BLaER1 treated with 17β-estradiol and CSF1 and Interleukin-3, amounts not matched to agents 10 nM and 100 nM (cell line): ENCODE results near the gene CCDC97.

ENCODE experiments used
- H3K27ac ChIP-seq, 11 experiments: shearing (Covaris generic); formaldehyde crosslinking; 2 replicates each; pipeline ENCODE4 v1.8.1; 2022
- H3K27me3 ChIP-seq, 11 experiments: shearing (Covaris generic); formaldehyde crosslinking; 2 replicates each; pipeline ENCODE4 v1.8.1; 2022
- H3K36me3 ChIP-seq, 11 experiments: shearing (Covaris generic); formaldehyde crosslinking; 2 replicates each; pipeline ENCODE4 v1.8.1; 2022
- H3K4me1 ChIP-seq, 10 experiments: shearing (Covaris generic); formaldehyde crosslinking; 2 replicates each; pipeline ENCODE4 v1.8.1; 2022
- H3K4me2 ChIP-seq, 11 experiments: shearing (Covaris generic); formaldehyde crosslinking; 2 replicates each; pipeline ENCODE4 v1.8.1; 2022
- H3K4me3 ChIP-seq, 10 experiments: shearing (Covaris generic); formaldehyde crosslinking; 2 replicates each; pipeline ENCODE4 v1.8.1; 2022
- H3K9ac ChIP-seq, 11 experiments: shearing (Covaris generic); formaldehyde crosslinking; 2 replicates each; pipeline ENCODE4 v1.8.1; 2022
- H3K9me3 ChIP-seq, 11 experiments: shearing (Covaris generic); formaldehyde crosslinking; replicated peaks in 1 of 11; 2 replicates each; pipeline ENCODE4 v1.8.1; 2022
- H4K20me1 ChIP-seq, 11 experiments: shearing (Covaris generic); formaldehyde crosslinking; 2 replicates each; pipeline ENCODE4 v1.8.1; 2022
- Cebpa-rat ChIP-seq, 11 experiments: shearing (Covaris generic); IDR thresholded peaks; 2 replicates each; pipeline ENCODE4 v1.8.1; 2022

CCDC97 gene

GRCh38 chr19:41324921-41325639, 15.1 kb downstream of the CCDC97 start:
- Histone ChIP-seq H3K9me3 (no peaks in the 10 kb centered on the region), H3K4me3 (no peak overlapping the region; a peak in 2 of 20 replicates), H3K9ac (peak overlapping the region; percentile 66 to 84 (median 77); a peak in 19 of 22 replicates), H3K27me3 (no peaks in the 10 kb centered on the region), H4K20me1 (peaks cover 3 to 93% (median 76%) of the 10 kb centered on the region in 11 experiments; a peak in 20 of 22 replicates), H3K36me3 (peaks cover 31 to 46% (median 40%) of the 10 kb centered on the region in 11 experiments), H3K4me2 (peak overlapping the region; percentile 87 to 99 (median 97)), H3K27ac (peak overlapping the region; percentile 76 to 93 (median 84); a peak in 21 of 22 replicates), H3K4me1 (peaks cover 92 to 100% (median 95%) of the 10 kb centered on the region in 10 experiments)
- TF ChIP-seq Cebpa-rat (IDR thresholded peaks at IDR 0.05): no peak

GRCh38 chr19:41325640-41325946, 15.6 kb downstream of the CCDC97 start:
- H3K27ac ChIP-seq: peak overlapping the region; percentile 25 to 93 (median 86); a peak in 21 of 22 replicates
- peaks cover 97 to 100% (median 99%) of the 10 kb centered on the region in 10 experiments for H3K4me1 ChIP-seq
- TF ChIP-seq Cebpa-rat (IDR thresholded peaks at IDR 0.05): no peak
- H3K9ac ChIP-seq: peak overlapping the region; percentile 57 to 83 (median 77)
- no peaks in the 10 kb centered on the region for H3K9me3 ChIP-seq
- peak overlapping the region in 8 of 10 experiments; percentile 19 to 61 (median 51); a peak in 12 of 20 replicates for H3K4me3 ChIP-seq
- H3K4me2 ChIP-seq: peak overlapping the region; percentile 87 to 99 (median 97)
- no peaks in the 10 kb centered on the region for H3K27me3 ChIP-seq
- H3K36me3 ChIP-seq: peaks cover 31 to 46% (median 40%) of the 10 kb centered on the region in 11 experiments
- peaks cover 3 to 88% (median 76%) of the 10 kb centered on the region in 11 experiments; a peak in 20 of 22 replicates for H4K20me1 ChIP-seq

DNA sequence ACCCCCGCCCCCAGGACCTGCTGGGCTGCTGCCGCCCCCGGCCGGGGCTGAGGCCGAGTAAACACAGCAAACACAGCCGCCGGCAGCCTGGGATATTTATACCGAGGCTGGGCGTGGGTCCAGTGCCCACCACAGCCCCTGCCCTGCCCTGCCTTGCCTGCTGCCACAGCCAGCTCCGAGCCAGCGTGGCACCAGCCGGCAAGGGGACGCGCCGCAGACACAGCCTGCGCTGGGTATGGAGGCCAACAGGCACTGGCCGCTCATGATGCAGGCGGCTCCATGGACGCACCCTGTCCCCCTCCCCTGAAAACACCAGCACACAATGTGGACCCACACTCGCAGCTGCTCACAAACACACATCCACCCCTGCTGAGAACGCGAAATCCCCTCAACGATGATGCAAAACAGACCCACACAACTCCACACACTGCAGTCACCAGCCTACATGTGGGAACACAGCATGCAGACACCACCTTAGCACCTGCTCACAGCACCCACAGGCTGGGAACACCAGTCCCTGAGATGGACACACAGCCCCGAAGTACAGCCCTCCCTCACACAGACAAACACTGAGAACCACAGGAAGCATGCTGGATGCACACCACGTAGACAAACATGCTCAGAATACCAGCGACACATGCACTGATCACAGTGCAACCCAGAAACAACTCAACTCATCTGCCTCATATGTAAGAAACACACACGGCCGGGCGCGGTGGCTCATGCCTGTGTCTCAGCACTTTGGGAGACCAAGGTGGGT, 16.2 kb downstream of the CCDC97 start:
- Histone ChIP-seq H3K27me3 (no peaks in the 10 kb centered on the region), H4K20me1 (peaks cover 3 to 83% (median 73%) of the 10 kb centered on the region in 11 experiments; a peak in 20 of 22 replicates), H3K27ac (peak overlapping the region; percentile 67 to 93 (median 86); a peak in 21 of 22 replicates), H3K9me3 (no peaks in the 10 kb centered on the region), H3K4me3 (peak overlapping the region in 9 of 10 experiments; percentile 12 to 61 (median 48); a peak in 14 of 20 replicates), H3K36me3 (peaks cover 29 to 46% (median 39%) of the 10 kb centered on the region in 11 experiments), H3K4me1 (peaks cover 93 to 99% (median 96%) of the 10 kb centered on the region in 10 experiments), H3K4me2 (peak overlapping the region; percentile 87 to 99 (median 97)), H3K9ac (peak overlapping the region; percentile 57 to 83 (median 77))
- TF ChIP-seq Cebpa-rat (IDR thresholded peaks at IDR 0.05): no peak

DNA sequence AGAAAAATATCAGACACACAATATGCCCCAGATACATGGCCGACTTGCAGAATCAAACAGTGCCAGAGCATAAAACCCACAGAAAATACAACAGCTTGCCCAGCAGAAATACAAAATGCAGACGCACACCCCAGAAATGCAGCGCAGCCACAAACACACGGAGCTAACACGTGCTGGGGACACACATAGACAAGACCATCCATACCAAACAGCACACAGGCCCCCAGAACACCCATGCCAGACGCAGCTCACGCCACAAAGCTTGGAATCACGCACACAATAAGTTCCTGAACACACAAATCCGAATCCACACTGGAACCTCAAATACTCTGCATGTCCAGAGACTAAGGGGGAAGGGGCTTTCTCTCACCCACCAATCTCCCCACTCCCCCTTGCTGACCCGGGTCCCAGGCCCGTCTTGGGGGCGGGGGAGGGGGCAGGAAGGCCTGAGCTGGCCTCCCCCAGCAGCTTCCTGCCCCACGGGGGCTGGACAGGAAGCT, 17.2 kb downstream of the CCDC97 start:
- peak overlapping the region; percentile 87 to 99 (median 97) for H3K4me2 ChIP-seq
- H3K4me1 ChIP-seq: peaks cover 83 to 99% (median 90%) of the 10 kb centered on the region in 10 experiments
- peak overlapping the region; percentile 57 to 83 (median 77); a peak in 21 of 22 replicates for H3K9ac ChIP-seq
- TF ChIP-seq Cebpa-rat (IDR thresholded peaks at IDR 0.05): no peak
- peak overlapping the region; percentile 67 to 93 (median 86); a peak in 21 of 22 replicates for H3K27ac ChIP-seq
- H3K9me3 ChIP-seq: no peaks in the 10 kb centered on the region
- peaks cover 5 to 79% (median 70%) of the 10 kb centered on the region in 11 experiments; a peak in 21 of 22 replicates for H4K20me1 ChIP-seq
- peak overlapping the region; percentile 12 to 61 (median 46); a peak in 18 of 20 replicates for H3K4me3 ChIP-seq
- no peaks in the 10 kb centered on the region for H3K27me3 ChIP-seq
- H3K36me3 ChIP-seq: peaks cover 29 to 46% (median 39%) of the 10 kb centered on the region in 11 experiments; a peak in 21 of 22 replicates

DNA sequence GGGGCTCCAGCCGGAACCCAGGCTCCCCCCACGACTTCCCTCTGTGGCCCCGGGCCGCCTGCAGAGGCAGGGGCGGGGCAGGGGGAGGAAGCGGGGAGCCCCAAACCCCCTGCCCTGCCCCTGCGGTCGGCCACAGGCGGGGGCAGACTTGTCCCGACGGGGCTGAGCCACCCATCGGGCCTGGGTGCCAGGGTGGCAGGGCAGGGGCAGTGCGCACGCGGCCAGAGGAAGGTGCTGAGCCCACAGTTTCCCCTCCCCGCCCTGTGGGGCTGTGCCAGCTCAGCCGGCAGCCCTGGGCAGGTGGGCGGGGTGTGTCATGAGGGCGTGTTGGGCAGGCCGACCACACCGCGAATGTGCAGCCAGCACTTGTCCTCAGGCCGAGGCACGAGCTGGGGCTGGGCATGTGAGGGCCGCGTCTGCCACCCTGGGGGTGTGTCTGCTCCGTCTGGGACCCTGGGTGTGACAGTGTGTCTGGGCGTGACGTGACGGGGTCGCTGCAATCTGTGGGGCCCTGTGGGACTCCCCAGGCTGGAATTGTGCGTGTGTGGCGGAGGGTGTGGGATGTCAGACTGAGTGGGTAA, 17.7 kb downstream of the CCDC97 start:
- H4K20me1 ChIP-seq: peaks cover 11 to 79% (median 65%) of the 10 kb centered on the region in 11 experiments; a peak in 21 of 22 replicates
- H3K27me3 ChIP-seq: no peaks in the 10 kb centered on the region
- peak overlapping the region; percentile 12 to 61 (median 46); a peak in 19 of 20 replicates for H3K4me3 ChIP-seq
- H3K4me1 ChIP-seq: peaks cover 78 to 99% (median 88%) of the 10 kb centered on the region in 10 experiments
- H3K9ac ChIP-seq: peak overlapping the region; percentile 57 to 83 (median 77)
- peak overlapping the region; percentile 67 to 93 (median 86) for H3K27ac ChIP-seq
- TF ChIP-seq Cebpa-rat (IDR thresholded peaks at IDR 0.05): no peak
- peaks cover 29 to 46% (median 39%) of the 10 kb centered on the region in 11 experiments; a peak in 21 of 22 replicates for H3K36me3 ChIP-seq
- no peaks in the 10 kb centered on the region for H3K9me3 ChIP-seq
- peak overlapping the region; percentile 87 to 99 (median 97) for H3K4me2 ChIP-seq

- Histone ChIP-seq H3K4me1 (peaks cover 72 to 99% (median 85%) of the 10 kb centered on the region in 10 experiments), H3K9ac (peak overlapping the region; percentile 57 to 83 (median 77)), H4K20me1 (peaks cover 16 to 79% (median 59%) of the 10 kb centered on the region in 11 experiments; a peak in 21 of 22 replicates), H3K4me3 (peak overlapping the region; percentile 12 to 61 (median 46); a peak in 19 of 20 replicates), H3K27ac (peak overlapping the region; percentile 67 to 93 (median 86)), H3K36me3 (peaks cover 33 to 48% (median 41%) of the 10 kb centered on the region in 11 experiments; a peak in 21 of 22 replicates), H3K4me2 (peak overlapping the region; percentile 87 to 99 (median 97)), H3K27me3 (no peaks in the 10 kb centered on the region), H3K9me3 (no peaks in the 10 kb centered on the region)
- TF ChIP-seq Cebpa-rat (IDR thresholded peaks at IDR 0.05): no peak
These were observed 18.3 kb downstream of the CCDC97 start for GRCh38 chr19:41328157-41328841.

DNA sequence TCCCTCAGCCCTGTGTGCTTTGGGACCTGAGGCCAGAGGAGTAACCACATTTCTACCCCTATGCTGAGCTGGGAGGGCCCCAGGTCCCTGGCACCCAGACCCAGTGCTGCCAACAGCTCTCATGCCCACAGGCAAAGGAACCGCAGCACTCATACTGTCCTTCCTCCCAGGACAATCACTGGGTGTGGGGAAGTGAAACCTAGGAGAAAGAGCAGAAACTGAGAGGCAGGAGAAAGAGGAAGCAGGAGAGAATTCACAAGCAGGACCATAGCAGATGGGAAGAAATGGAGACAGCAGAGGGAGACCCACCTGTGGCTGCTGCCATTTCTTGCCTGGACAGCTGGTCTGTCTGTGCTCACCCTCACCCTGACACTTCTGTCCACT, 18.9 kb downstream of the CCDC97 start:
- Histone ChIP-seq H3K4me1 (peaks cover 66 to 99% (median 81%) of the 10 kb centered on the region in 10 experiments), H3K4me3 (peak overlapping the region in 7 of 10 experiments; percentile 37 to 61 (median 54); a peak in 12 of 20 replicates), H4K20me1 (peaks cover 21 to 81% (median 55%) of the 10 kb centered on the region in 11 experiments; a peak in 21 of 22 replicates), H3K9ac (peak overlapping the region; percentile 57 to 83 (median 77); a peak in 21 of 22 replicates), H3K4me2 (peak overlapping the region; percentile 87 to 99 (median 97)), H3K27me3 (no peaks in the 10 kb centered on the region), H3K9me3 (no peaks in the 10 kb centered on the region), H3K36me3 (peaks cover 33 to 53% (median 46%) of the 10 kb centered on the region in 11 experiments; a peak in 21 of 22 replicates), H3K27ac (peak overlapping the region; percentile 67 to 93 (median 86); a peak in 20 of 22 replicates)
- TF ChIP-seq Cebpa-rat (IDR thresholded peaks at IDR 0.05): no peak
